Measurements from ENCODE around the gene DTNA.
"Not testable (repeated sequence)": the region's sequence is repeated elsewhere in the genome, so short reads cannot be mapped to it uniquely, and the experiment has no call there.

Gene DTNA

DNA sequence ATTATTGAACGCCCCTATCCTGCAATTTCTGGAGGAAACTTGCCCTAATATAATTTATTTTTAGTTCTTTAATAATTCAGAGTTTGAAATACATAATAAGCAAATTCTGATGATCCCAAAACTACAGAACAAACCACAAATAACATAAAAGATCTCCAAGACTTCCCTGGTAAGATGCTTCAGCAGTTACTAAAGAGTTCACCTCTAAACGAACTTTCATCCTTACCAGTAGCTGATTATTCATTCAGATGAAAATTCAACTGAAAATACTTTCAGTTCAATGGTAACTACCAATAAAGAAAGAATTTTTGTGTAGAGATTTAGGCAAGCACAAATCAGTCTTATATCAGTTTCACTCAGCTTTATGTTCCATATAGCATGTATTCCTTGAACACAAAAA lies 201.0 kb downstream of the DTNA start:
- no peak for DNase-seq

DNA sequence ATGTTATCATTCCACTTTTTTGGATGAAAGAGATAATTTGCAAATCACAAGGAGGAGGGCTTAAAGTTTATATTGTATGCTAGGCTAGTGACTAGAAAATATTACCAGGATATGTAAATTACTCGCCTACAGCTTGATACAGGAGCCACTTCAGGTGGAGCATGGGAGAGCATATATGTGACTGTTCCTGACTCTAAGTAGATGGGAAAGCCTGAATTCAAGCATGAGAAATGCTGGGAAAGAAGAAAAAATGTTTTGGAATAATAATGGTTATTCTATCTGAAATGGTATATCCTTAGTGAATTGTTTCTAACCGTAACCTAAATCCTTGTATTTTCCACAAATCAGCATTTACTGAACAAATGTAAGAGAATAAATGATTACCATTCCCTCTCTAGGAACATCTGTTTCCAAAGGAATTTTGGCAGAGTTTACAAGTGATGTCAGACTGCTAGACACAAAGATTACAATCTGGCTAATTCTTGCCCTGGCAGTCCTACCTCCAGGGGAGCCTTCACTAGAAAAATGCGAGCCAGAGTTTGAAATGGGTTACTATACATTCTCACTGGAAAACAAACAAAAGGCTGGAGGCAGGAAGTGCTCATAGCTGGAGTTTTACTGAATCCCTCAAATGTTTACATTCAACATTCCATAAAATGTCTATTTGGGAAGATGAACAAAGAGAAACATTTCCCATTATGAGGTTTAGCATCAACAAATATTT lies 201.7 kb downstream of the DTNA start:
- no peak for DNase-seq

DNA sequence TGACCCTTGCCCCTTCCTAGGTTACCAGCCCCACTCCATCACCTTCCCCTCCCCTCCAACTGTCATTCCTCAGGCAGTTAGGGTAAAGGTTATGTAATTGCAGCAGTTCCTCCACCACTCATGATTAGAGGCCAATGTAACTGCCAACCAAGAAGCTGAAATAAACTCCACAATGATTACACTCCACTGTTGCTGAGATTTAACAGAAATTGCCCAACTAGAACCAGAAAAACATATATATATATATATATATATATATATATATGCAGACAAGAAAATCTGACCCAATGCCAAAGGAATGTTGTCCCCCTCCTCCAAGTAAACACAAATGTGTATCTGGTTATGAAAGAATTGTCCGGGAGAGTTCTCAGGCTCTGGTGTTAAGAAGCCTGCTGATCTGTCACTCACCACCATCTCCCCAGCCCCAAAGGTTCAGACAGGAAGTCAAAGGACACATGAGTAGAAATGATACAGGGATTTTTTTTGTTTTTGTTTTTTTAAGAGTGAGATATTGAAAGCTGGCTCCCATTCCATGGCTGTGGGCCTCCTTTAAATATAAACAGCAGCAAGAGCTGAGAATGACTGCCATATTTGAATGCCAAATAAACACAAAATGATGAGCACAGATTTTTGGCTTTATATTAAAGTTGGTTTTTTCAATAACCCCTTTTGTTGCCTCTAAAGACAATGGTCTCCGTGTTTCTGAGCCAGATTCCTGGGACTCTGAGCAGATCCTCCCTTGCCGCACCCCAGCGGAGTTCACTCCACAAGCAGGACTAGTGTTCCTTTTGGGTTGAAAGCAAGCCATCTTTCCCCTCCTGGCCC lies 204.0 kb downstream of the DTNA start:
- DNase-seq = no peak

DNA sequence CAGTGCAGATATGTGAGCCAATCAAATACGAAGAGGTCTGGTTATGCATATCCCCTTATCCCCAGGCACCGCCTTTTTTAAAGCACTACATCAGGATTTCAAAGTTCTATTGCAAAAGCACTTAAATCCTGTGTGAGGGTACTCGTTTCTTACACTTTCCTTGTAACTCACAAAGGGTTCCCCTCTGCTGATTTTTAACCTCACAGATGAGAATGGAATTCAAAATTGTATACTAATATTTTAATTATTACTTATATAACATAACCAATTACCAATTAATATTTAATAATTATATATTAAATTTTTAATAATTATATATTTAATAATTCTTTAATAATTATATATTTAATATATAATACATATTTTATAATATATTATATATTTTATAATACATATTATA lies 204.9 kb downstream of the DTNA start:
- DNase-seq = no peak

DNA sequence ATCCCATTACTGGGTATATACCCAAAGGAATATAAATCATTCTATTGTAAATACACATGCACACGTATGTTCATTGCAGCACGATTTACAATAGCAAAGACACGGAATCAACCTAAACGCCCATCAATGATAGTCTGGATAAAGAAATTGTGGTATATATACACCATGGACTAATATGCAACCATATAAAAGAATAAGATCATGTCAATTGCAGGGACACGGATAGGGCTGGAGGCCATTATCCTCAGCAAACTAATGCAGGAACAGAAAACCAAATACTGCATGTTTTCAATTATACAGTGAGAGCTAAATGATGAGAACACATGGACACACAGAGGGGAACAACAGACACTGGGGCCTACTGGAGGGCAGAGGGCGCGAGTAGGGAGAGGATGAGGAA lies 206.4 kb downstream of the DTNA start:
- not testable (repeated sequence) for DNase-seq

DNA sequence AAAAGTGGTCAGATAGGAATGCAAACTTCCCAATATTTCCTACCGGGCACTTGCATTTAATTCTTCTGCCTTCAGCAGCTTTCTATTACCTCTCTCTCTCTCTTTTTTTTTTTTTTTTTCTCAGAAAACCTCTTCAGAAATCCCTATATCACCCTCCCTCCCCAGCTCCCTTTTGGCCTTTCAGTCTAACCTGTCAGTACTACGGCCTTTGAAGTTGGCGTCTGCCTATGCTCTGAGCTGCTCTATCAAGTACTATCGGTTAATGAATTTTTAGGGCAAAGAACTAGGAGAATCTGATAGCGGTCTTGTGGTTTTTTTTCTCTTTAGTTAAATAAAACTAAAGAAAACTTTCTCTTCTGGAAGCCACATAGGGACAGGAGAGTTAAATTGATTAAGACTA lies 208.8 kb downstream of the DTNA start:
- DNase-seq = no peak

DNA sequence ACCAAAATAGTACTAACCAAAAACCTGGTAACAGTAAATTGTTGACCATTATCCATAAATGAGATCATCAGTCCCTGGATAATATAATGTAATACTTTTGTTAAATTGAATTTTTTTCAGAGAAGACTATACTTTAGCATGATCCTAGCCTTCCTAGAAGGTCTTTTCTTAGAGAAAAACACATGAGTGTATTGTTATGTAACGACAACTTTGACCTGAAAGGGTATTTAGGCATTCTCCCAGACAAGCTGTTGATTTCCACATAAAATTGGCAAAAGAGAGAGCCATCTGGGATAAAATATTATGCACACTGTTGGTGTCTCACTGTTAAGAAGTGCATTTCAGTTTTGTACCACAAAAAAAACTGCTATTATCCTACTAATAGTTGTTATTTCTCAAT lies 211.1 kb downstream of the DTNA start:
- DNase-seq = no peak

DNA sequence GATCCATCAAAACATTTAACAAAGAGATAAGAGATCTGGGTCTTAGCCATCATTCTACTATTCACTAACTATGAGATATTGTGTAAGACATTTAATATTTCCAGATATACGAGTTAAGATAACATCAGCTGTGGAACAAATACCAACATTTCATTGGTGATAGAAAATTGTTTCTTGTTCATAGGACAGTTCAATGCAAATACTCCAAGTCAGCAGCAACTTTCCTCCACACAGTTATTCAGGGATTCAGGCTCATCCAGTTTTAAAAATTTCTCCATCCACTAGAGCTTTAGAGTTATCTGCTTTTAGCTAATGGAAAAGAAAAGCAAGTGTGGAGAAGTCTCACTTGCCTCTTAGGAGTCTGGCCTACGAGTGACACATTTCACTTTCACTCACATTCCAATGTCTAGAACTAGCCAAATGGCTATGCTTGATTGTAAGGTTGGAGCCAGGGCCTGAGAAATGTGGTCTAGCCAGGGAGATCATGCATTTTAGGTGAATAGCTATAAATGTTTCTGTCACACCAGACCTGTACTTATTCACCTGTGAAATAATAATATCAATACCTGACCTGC lies 211.8 kb downstream of the DTNA start:
- no peak for DNase-seq

DNA sequence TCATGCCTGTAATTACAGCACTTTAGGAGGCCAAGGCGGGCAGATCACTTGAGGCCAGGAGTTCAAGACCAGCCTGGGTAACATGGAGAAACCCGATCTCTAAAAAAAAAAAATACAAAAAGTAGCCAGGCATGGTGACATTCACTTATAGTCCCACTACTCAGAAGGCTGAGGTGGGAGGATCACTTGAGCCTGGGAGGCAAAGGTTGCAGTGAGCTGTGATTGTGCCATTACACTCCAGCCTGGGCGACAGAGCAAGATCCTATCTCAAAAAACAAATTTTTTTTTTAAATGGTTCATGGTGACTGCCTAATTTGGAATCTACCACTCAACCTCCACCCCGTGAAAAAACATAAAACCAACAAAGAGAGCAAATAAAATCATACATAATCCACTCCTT lies 212.5 kb downstream of the DTNA start:
- not testable (repeated sequence) for DNase-seq

DNA sequence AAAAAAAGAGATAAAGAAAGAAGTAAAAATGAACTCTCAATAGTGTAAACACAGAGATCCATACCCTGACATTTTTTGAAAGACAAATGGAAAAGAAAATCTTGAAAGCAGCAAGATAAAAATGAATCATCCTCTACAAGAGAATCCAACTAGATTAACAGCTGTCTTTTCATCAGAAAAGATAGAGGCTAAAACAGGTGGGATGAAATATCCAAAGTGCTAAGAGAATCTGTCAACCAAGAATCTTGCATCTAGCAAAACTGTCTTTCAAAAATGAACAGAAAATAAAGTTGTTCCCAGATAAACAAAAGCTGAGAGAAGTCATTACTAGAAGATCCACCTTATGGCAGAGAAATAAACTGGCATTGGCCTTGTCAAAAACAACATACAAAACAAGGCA lies 213.8 kb downstream of the DTNA start:
- no peak for DNase-seq

DNA sequence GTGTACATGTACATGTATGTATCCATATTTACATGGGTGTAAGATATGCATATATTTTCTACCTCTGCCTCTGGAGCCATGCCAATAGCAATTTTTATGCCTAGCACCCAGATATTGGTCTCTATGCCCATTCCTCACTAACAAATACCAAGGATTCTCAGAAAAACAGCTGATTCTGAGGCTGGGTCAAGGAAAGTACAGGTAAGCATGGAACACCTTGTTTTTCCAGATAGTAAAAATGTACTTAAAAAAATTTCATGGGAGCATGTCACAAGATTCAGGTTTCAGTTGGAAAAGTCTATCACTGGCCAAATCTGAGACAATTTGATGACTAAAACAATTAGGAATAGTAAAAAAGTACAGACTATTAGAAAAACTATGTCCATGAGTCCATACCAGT lies 216.6 kb downstream of the DTNA start:
- no peak for DNase-seq

DNA sequence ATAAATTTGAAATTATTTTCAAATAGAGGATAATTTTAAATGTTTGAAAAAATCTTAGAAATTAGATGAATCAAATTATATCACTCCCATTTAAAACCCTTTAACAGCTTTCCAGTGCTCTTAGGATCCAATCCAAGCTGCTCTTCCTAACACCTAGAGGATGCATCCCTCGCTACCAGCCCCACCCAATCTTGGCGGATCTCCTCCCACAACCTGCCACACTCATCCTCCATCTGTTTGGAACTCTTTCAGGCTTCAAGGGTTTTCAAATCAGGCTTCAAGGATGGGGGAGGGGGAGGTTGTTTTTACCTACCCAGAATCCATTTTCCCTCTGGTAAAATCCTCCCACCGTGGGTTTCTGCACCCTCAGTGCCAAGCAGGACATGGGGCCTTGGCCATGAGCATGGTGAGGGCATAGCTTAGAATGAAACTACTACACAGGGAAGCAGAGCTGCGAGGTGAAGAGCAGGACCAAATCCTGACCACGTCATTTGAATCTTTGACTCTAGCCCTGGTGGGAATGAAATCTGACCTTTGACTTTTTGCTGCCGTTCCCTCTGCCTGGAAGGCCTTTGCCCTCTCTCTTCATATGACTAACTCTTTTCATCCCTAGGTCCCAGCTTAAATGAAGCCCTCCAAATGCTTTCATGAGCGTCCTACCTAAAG lies 218.1 kb downstream of the DTNA start:
- no peak for DNase-seq

DNA sequence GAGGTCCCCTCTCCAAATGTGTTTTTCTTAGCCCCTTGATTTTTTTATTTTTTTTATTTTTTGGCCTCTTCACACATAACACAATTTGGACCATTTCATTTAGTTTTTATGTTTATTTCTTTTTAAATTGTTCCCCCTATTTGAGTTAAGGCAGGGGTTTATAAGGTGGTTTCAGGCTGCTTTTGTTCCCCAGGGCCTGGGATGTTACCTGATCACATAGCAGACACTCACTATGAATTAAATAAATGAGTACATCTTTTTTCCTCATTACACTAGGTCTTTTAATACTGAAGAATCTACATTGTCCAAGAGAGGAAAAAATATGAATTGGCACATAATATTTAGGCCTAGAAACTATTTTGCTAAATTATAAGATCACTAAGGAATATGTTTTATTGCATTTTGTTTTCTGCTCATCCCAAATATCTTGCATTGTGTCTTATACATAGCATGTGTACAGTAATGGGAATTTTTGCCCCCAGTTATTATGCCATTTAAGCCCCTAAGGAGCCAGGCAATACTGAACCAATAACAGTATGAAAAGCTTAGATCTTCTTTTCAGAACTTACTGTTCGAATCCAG lies 218.7 kb downstream of the DTNA start:
- no peak for DNase-seq

DNA sequence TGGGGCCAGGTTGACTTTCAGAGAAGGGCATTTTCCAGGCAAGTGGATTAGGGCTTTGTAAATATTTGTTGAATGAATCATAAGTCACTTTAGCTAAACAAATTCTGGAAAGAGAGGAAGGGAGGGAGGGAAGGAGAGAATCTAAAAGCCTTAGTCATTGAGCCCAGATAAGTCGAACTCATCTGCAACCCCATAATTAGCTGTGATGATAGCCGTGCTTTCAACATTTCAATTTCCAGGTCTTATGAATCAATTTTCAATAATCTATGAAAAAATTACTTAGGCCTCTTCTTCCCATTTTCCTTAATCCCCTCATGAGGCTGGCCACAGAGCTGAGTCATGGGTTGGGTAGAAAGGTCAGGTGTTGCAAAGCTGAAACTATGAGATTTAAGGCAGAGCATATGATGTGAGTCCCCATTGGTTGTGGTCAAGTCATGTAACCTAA lies 219.3 kb downstream of the DTNA start:
- DNase-seq = no peak

DNA sequence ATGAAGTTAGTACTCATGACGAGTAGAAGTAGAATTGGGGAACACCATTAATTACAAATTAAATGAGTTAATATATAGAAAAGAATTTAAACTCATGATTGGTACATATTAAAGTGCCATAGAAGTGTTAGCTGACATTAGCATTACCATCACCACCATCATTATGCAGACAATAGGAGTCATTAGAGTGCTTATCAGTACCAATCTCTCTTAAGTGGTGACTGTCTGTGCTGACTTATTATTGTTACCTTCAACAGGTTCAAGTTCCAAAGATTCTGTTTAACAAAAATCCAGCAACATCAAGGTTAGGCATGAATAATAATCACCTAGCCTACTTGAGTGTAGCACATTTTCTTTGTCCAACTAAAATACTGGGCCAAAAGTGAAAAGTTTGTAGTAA lies 222.3 kb downstream of the DTNA start:
- DNase-seq = no peak

DNA sequence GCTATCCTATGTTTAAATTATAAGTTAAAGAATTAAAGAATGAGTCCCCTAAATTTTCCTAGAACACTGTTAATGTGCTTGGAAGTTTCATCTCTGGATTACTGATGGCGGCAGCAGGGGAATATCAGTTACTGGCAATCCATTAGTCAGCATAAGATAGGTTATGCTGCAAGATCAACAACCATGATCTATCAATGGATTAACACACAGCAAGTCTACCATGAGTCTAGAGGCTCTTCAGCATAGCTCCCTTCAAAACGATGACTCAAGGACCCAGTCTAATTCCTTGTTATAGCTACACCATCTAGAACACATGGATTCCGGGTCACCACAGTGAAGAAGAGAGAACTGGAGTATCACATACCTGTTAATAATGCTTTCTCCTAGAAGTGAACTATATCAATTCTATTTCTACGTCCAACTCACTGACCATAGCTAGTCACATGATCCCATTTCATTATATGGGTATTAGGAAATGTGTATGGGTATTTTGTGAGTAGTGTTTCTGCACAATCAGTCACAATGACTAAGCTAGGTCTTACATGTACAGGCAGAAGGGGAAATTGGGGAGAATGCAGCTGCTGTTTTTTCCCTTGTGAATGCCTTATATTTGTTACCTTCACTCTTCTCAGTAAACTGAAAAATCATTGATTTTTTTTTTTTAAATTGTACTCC lies 222.8 kb downstream of the DTNA start:
- DNase-seq = no peak

DNA sequence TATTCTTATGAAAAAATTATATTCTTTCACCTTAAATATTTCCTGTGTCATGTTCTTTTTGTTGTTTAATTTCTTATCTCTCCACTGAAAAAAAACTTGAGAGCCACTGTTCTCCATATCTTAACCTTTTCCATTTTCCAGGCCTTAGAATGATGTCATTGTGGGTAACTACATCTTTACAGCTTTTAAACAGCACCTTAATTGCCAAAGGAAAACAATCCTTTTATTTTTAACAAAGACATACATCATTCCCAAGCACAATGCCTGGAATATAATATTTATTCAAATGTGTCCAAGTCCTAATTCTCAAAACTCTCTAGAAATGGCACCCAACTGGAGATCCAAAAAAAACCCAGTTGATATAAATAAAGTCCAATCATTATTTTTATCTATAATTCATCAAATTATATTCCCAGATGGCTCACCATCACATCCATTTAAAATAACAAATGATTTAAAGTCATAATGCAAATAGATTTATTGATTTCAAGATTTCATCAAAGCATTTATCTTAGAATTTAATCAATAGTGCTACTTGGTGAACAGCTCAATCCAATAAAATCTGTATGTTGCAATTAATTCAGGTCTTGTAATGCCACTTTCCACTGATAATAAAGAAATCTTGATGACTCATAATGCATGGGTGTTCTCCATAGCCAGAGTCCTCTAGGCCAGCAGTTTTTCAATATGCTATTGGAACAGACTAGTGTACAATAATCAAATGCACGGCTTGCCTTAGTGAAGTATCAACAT lies 224.0 kb downstream of the DTNA start:
- no peak for DNase-seq

DNA sequence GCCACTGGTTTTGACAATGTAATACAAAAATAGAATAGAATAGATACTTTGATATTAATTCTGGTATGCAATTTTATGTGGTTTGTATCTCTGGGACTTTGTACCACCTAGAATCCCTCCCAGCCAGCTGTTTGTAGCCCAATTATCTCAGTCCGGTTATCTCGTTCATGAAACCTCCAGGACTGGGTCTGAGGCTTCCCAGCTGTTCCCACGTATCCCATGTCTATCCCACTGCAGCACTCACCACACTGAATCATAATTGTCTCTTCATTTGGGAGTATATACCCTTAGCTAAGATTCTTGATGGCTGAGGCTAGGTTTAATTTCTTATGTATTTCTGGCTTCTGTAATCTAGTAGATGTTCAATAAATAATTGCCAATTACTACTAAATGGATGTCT lies 226.7 kb downstream of the DTNA start:
- no peak for DNase-seq

DNA sequence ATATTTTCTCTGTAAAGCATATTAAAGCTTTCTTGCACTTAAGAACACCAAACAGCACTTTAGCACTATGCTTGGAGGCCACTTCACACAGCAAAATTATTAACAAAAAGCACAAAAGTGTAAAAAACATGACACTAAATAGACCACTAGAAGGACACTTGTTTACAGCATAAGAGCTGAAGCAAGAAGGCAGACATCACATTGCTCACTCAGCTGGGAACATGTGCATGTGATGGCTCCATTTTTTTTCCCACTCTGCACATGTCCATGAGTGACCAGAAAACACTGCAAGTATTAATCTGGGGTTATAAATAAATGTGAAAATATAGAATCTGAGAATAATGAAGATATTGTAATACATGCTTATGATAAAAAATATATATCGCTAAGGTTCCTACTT lies 228.0 kb downstream of the DTNA start:
- DNase-seq = no peak
